ENCODE data around the gene TBX1.

TBX1 gene

GRCh38 chr22:19717691-19718455 lies 42.7 kb upstream of the TBX1 start:
- H3K36me3 ChIP-seq (ENCODE audit: control insufficient read depth, insufficient read depth, low read length), result no peaks in the 10 kb centered on the region
- H3K4me2 ChIP-seq (ENCODE audit: low read length), result peak overlapping the region; percentile 91
- H3K27me3 ChIP-seq (ENCODE audit: control insufficient read depth, insufficient read depth, low read length), result no peaks in the 10 kb centered on the region
- no peaks in the 10 kb centered on the region for H3K9me3 ChIP-seq (ENCODE audit: control insufficient read depth, low read length)
- H3K79me2 ChIP-seq, result no peaks in the 10 kb centered on the region
- TF ChIP-seq CTCF (IDR thresholded peaks at IDR 0.05), result peak; percentile 75
- no peak overlapping the region for H3K9ac ChIP-seq
- H2AFZ ChIP-seq, result no peak overlapping the region
- H3K4me3 ChIP-seq (ENCODE audit: low read depth, low read length), result peak overlapping the region; percentile 50
- H3K27ac ChIP-seq, result no peak overlapping the region
- no peaks in the 10 kb centered on the region for H3K4me1 ChIP-seq

GRCh38 chr22:19718456-19719049 lies 42.0 kb upstream of the TBX1 start:
- Histone ChIP-seq H3K4me1 (no peaks in the 10 kb centered on the region), H3K4me2 (ENCODE audit: low read length) (peak overlapping the region; percentile 91), H3K4me3 (ENCODE audit: low read depth, low read length) (peak overlapping the region; percentile 50), H3K9me3 (ENCODE audit: control insufficient read depth, low read length) (no peaks in the 10 kb centered on the region), H3K27ac (peak overlapping the region; percentile 29), H2AFZ (peak overlapping the region; percentile 58), H3K79me2 (no peaks in the 10 kb centered on the region), H3K9ac (no peak overlapping the region), H3K36me3 (ENCODE audit: control insufficient read depth, insufficient read depth, low read length) (no peaks in the 10 kb centered on the region), H3K27me3 (ENCODE audit: control insufficient read depth, insufficient read depth, low read length) (no peaks in the 10 kb centered on the region)
- no peak for TF ChIP-seq CTCF (IDR thresholded peaks at IDR 0.05)

GRCh38 chr22:19719050-19719482 lies 41.5 kb upstream of the TBX1 start:
- no peaks in the 10 kb centered on the region for H3K9me3 ChIP-seq (ENCODE audit: control insufficient read depth, low read length)
- no peak overlapping the region for H3K27ac ChIP-seq
- H2AFZ ChIP-seq, result peak overlapping the region; percentile 58
- peak overlapping the region; percentile 50 for H3K4me3 ChIP-seq (ENCODE audit: low read depth, low read length)
- no peaks in the 10 kb centered on the region for H3K4me1 ChIP-seq
- TF ChIP-seq CTCF (IDR thresholded peaks at IDR 0.05), result no peak
- H3K79me2 ChIP-seq, result no peaks in the 10 kb centered on the region
- H3K4me2 ChIP-seq (ENCODE audit: low read length), result no peak overlapping the region
- H3K36me3 ChIP-seq (ENCODE audit: control insufficient read depth, insufficient read depth, low read length), result no peaks in the 10 kb centered on the region
- H3K27me3 ChIP-seq (ENCODE audit: control insufficient read depth, insufficient read depth, low read length), result no peaks in the 10 kb centered on the region
- no peak overlapping the region for H3K9ac ChIP-seq

DNA sequence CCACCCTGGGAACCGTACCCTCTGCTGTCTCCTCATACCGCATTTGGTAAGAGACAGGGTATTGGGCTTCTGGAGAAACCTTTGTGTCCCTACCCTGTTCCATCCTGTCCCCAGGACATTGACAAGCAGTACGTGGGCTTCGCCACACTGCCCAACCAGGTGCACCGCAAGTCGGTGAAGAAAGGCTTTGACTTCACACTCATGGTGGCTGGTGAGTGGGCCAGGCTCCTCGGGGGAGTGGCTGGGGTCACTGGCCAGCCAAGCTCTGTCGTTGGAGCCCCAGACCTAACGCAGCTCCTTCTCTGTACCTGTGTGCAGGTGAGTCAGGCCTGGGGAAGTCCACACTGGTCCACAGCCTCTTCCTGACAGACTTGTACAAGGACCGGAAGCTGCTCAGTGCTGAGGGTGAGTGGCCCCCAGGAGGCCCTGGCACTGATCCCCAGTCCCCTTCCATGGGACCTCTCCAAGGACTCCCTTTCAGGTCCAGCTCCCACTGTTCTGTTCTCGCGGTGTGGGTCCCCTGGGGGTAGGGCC lies 41.0 kb upstream of the TBX1 start:
- Histone ChIP-seq H3K9ac (no peak overlapping the region), H3K9me3 (ENCODE audit: control insufficient read depth, low read length) (no peaks in the 10 kb centered on the region), H3K79me2 (no peaks in the 10 kb centered on the region), H3K27me3 (ENCODE audit: control insufficient read depth, insufficient read depth, low read length) (no peaks in the 10 kb centered on the region), H2AFZ (no peak overlapping the region), H3K4me2 (ENCODE audit: low read length) (no peak overlapping the region), H3K4me1 (no peaks in the 10 kb centered on the region), H3K27ac (no peak overlapping the region), H3K4me3 (ENCODE audit: low read depth, low read length) (no peak overlapping the region), H3K36me3 (ENCODE audit: control insufficient read depth, insufficient read depth, low read length) (no peaks in the 10 kb centered on the region)
- TF ChIP-seq CTCF (IDR thresholded peaks at IDR 0.05), result no peak

Measured in parathyroid adenoma (tissue), 2 donors.